UCSD-AML1 (cell line): ENCODE measurements around the gene LTK.
A peak's percentile ranks its signal among the peaks of the same experiment; 100 is the strongest.

Source experiments
- DNase-seq: peaks from one replicate; lab custom pipeline; 2025; ENCODE audit not compliant: unreplicated experiment; lab: John Stamatoyannopoulos, UW

Gene LTK

DNA sequence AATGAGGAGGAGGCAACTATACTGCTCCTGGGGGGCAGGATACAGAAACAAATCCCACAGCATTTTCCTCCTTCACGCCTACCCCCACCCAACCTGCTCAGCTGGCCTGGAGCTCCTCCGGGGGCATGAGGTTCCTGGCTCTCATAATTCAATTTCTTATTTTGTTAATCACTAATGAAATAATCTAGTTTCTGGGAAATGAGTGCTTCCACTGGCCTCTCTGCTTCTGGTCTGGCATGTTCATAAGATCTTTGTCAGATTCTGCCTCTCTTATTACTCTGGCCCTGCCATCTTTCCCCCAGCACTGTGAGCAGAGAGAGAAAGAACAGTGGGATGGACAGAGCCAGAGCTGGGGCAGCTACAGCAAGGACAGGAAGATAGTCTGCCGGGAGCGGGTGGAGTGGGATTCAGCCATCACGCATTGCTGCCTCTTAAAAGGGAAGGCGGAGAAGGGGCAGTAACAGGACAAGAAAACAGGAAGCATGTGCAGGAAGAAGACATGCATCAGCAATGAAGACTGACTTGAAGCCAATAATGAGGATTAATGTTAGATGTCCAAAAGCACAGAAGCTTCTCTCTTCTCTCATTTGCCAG is 16.8 kb upstream of the LTK start:
- no peak for DNase-seq

DNA sequence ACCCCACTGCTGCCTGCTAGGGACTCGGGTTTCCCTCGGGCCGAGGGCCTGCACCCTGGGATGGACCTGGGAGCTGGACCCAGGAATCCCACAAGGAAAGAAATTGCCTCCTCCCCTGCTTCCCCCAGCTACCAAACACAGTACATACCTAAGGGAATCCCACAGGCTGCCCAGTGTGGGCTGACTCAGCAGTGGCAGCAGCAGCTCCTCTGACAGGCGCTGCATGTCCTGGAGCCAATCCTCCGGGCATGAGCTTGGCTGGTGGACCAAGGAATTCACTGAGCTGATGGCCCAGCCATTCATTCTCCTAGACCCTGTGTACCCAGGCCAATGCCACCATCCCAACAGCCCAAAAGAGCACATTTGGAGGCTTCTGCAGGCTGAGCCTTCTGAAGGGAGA is 9.5 kb upstream of the LTK start:
- no peak for DNase-seq

DNA sequence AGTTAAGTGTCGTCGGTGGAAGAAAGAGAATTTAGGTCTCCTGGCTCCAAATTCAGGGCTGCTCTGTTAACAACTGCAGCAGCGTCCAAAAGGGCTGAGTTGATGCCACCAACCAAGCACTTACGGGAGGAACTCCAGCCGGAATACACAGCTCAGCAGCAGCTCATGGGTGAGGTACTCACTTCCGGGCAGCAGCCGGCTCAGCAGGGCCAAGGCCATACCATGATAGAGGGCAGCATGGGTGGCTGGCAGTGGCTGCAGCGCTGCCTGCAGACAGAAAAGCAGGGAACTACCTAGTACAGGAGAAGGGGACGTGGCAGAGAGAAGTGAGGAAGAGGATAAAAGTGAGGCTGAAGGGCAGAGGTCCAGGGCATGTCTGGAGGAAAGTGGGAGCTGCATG is 8.0 kb upstream of the LTK start:
- DNase-seq = no peak

DNA sequence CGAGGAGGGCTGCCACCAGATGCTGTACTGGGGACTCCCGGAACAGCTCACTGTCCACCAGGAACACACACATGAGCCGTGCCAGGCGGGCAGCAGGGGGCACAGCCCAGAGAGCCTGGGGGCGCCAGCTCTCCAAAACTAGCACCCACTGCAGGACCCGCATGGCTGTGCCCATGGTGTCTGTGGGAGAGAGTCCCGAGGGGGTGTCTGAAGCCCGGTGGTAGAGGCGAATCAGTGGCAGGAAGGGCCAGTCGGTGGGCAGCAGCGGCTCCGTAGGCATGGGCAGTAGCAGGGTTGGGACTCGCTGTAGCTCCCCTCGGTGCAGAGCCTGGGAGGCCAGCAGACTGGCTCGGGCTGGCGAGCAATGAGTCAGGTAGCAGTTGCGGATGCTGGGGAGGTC is 7.0 kb upstream of the LTK start:
- no peak for DNase-seq

DNA sequence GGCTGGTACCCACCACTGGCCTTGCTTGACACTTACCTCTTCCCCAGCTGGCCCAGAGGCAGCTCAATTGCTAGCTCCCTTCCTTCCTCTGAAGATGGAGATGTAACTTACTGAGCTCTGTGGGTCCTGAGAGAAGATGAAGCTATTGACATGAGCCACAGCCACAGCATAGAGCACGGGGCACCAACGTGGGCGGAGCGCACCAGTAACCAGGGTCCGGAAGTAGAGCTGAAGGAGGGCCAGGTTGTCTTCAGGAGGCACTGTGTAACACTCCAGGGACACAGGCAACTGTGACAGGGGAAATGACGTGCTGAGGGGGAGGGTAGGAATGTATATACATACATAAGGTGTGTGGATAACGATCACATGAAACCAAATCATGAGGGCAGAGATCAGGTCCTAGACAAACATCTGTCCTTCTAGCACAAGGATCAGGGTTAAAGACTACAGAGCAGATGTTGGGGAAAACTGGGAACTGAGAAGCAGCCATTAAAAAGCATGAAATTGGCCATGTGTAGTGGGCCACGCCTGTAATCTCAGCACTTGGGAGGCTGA is 4.3 kb upstream of the LTK start:
- DNase-seq = no peak

DNA sequence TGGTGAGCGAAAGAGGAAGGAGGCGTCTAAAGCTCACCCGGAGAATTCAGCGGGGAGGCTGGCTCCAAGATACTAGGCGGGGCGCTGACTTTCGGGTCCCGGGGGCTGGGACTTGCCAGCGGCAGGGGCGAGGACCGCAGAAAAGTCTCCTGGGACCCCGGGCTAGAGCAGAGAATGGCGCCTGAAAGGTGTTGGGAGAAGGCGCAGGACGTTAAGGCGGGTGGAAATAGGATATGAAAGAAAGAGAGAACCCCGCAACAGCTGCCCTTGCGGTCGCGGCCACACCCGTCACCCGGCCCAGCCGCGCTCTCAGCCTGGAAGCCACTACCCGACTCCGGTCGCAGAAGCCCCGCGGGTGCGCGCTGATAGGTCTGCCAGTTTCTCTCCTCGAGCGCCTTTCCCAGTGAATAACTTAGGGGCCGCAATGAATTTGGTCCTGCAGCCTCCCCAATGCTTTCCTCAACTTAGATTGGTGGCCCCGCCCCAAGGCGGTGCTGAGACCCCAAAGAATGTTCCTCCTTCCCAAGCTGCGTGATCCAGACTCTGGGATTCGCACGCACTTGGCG is 604 bp downstream of the LTK start:
- DNase-seq = peak; percentile 41

DNA sequence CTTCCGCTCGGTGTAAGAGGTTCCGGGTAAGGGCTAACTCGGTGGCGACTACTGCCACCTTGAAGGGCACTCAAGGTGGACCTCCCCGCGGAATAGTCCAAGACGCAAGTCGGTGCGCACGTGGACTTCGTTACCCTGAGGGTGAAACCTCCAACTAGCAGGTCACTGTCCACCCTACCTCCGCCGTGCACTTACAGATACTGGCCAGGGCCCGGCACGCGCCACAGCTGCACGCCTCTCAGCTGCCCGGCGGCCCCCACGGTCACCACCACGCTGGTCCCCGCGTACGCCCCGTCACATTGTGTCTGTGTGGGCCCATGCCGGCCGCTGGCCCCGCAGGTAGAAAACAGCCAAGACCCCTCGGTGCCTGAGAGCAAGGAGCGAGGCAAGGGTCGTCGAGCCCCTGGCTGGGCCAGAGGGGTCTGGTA is 1.1 kb downstream of the LTK start:
- no peak for DNase-seq

DNA sequence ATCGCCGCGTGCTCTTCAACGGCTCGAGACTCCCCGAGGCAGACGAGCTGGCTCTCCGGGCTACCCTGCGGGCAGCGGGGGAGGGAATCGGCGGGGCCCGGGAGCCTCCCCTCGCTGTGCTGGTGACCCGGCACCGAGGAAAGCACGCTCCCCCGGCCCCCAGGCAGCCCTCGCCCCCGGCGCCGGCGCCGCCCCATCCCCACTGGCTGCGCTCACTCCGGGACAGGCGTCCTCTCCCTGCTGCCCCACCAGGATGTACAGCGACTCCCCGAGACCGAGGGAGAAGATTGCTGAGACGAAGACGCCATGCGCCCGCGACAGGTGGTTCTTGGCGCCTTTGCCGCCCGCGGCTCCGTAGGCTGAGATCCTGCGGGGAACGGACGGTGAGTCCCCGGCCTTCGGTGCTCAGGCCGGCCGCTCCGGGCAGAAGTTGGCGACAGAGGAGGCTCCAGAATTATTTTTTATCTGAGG is 1.7 kb downstream of the LTK start:
- DNase-seq = no peak

DNA sequence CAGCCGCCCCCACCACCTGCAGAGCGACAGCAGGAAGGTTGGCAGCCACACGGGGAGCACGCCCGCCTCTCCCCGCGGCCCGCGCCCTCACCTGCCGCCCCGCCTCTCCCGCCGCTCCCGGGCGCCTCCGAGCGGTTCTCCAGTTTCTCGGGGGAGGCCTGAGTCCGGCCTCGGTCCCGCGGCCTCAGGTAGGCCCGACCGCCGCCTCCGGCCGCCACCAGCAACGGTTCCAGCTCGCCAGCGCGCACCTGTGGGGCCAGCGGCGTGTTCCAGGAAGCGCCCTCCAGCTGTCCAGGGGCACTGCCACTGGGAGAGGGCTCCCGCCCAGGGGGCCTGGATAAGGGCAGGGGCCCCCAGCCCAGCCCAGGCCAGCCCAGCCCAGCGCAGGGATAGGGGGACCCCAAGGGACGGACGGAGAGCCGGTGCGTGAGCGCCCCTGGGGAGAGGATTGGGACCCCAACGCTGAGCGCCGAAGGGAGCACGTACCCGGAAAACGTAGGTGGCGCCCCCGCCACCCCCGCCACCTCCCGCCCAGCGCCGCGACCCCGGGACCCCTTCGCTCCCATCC is 2.2 kb downstream of the LTK start:
- DNase-seq = no peak

DNA sequence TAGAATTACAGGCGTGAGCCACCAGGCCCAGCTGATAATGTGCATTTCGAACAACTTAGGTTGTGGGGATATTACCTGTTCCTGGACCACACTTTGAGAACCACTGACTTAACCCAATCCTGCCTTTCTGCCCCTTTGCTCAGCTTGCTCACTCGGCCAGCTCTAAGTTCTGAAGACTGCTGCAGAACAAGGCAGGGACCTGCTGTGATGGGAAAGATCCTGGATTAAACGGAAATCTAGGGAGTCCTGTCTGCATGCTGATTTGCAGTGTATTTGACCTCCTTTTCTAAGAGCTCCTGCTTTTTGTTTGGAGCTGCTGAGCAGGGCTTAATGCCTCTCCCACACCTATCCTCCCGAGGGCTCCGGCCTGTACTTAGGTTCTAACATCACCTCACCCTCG is 2.9 kb downstream of the LTK start:
- no peak for DNase-seq

DNA sequence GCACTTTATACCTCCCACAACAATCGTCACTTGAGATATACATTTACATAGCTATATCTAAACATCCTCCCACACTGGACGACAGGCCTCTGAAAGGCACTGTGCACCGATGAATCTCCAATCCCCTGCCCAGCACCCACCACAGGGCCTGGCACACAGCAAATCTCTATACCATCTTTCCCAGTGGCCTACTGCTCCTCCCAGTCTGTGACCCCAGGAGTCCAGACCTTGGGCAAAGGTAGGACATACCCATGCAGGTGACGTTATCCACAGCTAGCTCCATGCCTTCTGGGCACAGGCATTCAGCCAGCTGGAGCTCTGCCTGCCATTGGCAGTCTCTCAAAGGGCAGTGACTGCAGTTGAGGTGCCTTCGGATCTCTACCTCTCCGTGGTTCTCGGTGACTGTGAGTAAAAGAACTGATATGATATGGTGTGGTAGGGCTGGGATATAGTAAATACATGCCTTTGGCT is 5.8 kb downstream of the LTK start:
- DNase-seq = no peak

DNA sequence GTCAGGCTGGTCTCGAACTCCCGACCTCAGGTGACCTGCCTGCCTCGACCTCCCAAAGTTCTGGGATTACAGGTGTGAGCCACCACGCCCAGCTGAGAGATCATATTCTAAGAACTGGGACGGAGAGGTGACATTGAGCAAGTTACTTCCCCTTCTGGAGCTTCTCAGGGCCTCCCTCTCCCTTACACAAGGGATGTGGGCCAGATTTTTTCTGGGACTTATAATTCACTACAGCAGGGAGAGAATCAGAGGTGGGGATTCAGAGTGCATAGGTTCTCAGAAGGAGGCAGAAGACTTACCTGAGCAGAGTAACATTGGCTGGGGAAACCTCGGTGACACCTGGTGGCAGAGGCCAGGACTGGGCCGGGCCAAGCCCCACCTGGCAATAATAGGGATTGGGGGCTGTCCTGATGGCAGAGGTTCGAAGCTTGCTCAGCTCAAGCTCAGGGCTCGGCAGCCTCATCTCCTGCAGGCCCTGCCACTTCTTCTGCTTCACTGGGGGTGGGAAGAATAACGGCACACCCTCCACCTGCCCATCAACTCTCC is 6.8 kb downstream of the LTK start:
- DNase-seq = no peak

DNA sequence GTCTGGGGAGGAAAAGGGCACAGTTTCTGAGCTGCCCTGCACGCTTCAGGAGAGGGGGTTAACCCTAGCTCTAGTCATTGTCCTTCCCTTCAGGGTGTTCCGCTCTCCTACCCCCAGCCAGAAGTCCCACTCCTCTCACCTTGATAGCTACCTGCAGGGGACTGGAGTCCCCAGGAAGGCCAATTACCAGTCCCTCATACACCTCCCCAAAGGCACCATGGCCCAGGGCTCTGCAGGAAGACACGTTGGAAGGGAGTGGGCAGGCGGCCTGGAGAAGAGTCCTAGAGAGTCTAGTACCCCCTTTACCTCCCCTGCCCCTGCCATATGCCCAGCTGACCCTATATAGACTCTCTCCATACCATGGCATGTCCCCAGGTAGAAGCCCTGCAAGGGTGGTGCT is 7.9 kb downstream of the LTK start:
- no peak for DNase-seq

DNA sequence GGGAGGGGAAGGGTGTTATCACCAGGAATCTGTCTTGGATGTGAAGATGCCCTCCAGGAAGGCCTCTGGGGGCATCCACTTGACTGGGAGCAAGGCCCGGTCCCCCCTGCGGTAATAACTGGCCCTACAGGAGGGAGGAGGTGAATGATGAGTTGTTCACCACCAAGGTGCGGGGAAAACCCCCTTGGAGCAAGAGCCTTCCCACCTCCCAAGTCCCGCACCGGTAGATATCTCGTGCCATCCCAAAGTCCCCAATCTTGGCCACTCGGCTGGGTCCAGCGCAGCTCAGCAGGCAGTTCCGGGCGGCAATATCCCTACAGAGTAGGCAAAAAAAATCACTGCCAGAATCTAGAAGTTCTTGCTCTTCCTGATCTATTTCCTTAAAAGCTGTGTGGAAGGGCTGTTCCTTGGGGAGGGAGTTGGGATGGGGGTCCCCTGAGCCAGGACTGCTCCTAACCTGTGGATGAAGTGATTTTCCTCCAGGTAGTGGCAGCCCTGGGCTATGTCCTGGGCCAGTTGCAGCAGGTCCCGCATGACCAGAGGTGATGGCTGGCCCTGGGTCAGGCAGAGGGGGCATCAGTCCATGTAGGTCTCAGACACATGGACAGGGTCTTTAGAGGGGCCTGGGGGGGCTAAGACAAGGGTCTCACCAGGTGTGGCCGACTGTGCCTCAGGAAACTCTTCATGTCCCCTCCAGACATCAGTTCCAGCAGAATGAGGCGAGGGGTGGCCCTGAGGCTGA is 8.7 kb downstream of the LTK start:
- DNase-seq = no peak

DNA sequence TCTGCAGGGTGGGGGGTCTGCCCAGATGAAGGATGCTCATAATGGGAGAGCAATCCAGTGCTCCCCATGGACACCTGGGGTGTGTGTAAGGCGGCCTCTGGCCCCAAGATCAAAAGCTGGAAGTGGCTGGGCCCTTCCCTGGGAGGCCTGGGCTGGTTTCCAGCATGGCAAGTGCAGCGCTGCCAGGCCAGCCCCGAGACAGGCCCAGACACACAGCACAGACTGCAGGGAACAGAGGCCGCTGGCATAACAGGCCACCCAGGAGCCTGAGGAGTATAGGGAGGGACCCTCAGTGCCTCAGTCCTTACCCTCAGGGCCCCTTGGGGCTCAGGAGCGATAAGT is 10.0 kb downstream of the LTK start:
- no peak for DNase-seq

DNA sequence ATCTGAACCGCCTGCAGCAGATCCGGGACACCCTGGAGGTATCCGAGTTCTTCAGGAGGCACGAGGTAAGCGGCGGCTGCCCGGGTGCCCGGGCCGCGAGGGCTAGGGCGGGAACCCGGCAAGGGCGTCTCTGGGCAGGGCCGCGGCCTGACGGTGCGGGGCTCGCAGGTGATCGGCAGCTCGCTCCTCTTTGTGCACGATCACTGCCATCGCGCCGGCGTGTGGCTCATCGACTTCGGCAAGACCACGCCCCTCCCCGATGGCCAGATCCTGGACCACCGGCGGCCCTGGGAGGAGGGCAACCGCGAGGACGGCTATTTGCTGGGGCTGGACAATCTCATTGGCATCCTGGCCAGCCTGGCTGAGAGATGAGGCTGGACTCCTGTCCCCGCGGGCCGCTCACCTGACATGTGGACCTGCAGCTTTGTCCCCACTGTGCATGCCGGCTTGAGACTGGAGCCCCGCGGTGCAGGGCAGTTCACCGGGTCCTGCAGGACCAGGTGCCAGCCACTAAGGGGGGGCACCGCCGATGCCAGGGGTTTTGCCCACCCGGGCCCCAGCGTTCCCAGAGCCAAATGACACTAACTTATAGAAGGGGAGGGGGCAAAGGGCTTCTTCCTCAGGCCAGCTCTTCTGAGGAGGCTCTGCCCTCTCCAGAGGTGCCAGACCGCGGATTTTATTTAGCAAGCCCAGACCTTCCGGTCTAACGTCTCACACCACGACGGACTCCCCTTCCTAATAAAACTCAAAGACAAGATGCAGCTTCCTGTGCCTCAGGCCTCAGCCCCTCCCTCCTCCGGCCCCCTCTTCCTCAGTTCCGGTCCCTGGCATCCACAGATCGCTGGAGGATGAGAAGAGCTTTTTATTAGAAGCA is 10.6 kb downstream of the LTK start:
- DNase-seq = peak; percentile 73

DNA sequence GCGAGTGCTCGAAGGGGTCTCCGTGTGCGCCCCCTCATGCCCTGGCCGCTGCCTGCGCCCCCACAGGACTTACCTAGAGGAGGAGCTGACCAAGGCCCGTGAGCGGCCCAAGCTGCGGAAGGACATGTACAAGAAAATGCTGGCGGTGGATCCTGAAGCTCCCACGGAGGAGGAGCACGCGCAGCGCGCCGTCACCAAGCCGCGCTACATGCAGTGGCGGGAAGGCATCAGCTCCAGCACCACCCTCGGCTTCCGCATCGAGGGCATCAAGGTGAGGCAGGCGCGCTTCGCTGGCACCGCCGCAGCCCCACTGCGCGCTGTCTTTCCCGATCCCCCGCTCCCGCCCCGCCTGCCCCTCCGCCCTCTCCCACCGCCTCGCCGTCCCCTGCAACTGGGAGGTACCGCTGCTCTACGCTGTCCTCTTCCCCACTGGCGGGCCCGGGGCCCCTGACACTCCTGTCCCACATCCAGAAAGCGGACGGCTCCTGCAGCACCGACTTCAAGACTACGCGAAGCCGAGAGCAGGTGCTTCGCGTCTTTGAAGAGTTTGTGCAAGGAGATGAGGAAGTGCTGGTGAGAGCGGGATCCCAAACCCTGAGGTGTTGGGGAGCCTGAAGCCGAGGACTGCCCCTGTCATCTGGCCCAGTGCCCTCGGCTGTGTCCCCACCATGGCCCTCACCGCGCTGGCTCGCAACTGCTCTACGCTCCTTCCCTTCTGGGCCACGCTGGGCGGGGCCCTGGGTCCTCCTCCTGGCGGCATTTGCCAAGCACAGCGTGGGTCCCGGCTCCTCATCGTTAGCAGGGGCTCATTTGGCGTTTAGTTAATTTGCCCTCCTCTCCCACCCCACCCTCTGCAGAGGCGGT is 11.5 kb downstream of the LTK start:
- DNase-seq = no peak

DNA sequence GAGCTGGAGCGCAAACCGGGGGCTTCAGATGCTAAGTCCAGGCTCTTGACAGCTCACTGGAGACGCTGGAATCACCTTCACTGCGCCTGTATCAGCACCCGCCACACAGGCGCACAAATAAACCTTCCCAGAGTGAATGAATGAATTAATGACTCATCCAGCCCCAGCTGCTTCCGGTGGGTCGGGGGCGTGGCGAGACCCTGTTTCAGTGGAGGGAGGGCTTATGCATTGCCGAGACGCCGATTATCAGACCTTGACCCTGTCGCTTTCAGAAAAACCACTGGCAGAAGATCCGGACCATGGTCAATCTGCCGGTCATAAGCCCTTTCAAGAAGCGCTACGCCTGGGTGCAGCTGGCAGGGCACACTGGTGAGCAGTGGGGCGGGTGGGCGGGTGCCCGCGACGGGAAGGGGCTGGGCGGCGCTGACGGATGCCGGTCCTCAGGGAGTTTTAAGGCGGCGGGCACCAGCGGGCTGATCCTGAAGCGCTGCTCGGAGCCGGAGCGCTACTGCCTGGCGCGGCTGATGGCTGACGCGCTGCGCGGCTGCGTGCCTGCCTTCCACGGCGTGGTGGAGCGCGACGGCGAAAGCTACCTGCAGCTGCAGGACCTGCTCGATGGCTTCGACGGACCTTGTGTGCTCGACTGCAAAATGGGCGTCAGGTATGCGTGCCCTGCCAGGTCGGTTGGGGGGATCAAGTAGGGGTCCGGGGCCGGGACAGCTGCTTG is 12.3 kb downstream of the LTK start:
- DNase-seq = no peak
